AG04450 (cell line): ENCODE measurements around the gene CIRBP. TPM values are rescaled to one million over a fixed set of nuclear protein-coding genes. Genes with fewer than 3 reads are reported as not detected.

Experiments
- CTCF ChIA-PET: fragments of 300-600, 350-600 bp; formaldehyde crosslinking; extraction: SDS; loops from one replicate; lab custom pipeline; 2022; ENCODE audit warnings: antibody characterized with exemption, inconsistent platforms; lab: Charles Lee
- POLR2A ChIA-PET: fragments of 350-600 bp; formaldehyde crosslinking; extraction: SDS; loops from one replicate; lab custom pipeline; 2021; ENCODE audit warnings: antibody characterized with exemption, inconsistent platforms; lab: Yijun Ruan, JAX
- DNase-seq: peaks from one replicate; pipeline ENCODE4 v3.0.0-alpha.2; 2011; ENCODE audit warnings: low read depth, low spot score
- H3K27ac ChIP-seq: one replicate; pipeline ENCODE4 v1.5.1; 2012; ENCODE audit warnings: low read depth, low read length, control low read depth
- H3K27me3 ChIP-seq: one replicate; pipeline ENCODE4 v1.6.0; 2012; ENCODE audit warnings: low read length; ENCODE audit not compliant: control insufficient read depth, insufficient read depth
- H3K4me3 ChIP-seq: 2 replicates; pipeline ENCODE4 v1.5.1; 2011; ENCODE audit warnings: mild to moderate bottlenecking, low read depth, low read length, control low read depth
- H3K9me3 ChIP-seq: 2 replicates; pipeline ENCODE4 v1.5.1; 2012; ENCODE audit warnings: low read length; ENCODE audit not compliant: control insufficient read depth, insufficient read depth
- polyA plus RNA-seq: library from polyadenylated mRNA; depleted of rRNA; stranded (reverse); fragments of >200 nt; gene quantifications from 2 replicates; pipeline ENCODE4 v1.2.3, GENCODE V29; 2011
- TF ChIP-seq, protein P1 (sequence below): IDR thresholded peaks from 2 replicates; pipeline ENCODE4 v1.5.1; 2011; ENCODE audit warnings: low read depth, low read length, control low read depth, inconsistent platforms

Gene CIRBP
- polyA plus RNA-seq, 1 experiment: 269 TPM

- H3K27me3 ChIP-seq: no peaks in the 10 kb centered on the region
- no peak for DNase-seq
- peak overlapping the region; percentile 78 for H3K27ac ChIP-seq
- TF ChIP-seq, protein P1, sequence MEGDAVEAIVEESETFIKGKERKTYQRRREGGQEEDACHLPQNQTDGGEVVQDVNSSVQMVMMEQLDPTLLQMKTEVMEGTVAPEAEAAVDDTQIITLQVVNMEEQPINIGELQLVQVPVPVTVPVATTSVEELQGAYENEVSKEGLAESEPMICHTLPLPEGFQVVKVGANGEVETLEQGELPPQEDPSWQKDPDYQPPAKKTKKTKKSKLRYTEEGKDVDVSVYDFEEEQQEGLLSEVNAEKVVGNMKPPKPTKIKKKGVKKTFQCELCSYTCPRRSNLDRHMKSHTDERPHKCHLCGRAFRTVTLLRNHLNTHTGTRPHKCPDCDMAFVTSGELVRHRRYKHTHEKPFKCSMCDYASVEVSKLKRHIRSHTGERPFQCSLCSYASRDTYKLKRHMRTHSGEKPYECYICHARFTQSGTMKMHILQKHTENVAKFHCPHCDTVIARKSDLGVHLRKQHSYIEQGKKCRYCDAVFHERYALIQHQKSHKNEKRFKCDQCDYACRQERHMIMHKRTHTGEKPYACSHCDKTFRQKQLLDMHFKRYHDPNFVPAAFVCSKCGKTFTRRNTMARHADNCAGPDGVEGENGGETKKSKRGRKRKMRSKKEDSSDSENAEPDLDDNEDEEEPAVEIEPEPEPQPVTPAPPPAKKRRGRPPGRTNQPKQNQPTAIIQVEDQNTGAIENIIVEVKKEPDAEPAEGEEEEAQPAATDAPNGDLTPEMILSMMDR: no peak
- ChIA-PET POLR2A (interaction anchor here (2.6 kb wide), 1 partner anchor 30 kb away, joined by 42 read pairs; the partner anchor contains the start of gene CIRBP), CTCF (no interaction called here)
- no peaks in the 10 kb centered on the region; the same call in 1 of the 2 replicates for H3K9me3 ChIP-seq
- H3K4me3 ChIP-seq: no peak overlapping the region
Observed at GRCh38 chr19:1239420-1239795, 29.7 kb upstream of the CIRBP start.

DNA sequence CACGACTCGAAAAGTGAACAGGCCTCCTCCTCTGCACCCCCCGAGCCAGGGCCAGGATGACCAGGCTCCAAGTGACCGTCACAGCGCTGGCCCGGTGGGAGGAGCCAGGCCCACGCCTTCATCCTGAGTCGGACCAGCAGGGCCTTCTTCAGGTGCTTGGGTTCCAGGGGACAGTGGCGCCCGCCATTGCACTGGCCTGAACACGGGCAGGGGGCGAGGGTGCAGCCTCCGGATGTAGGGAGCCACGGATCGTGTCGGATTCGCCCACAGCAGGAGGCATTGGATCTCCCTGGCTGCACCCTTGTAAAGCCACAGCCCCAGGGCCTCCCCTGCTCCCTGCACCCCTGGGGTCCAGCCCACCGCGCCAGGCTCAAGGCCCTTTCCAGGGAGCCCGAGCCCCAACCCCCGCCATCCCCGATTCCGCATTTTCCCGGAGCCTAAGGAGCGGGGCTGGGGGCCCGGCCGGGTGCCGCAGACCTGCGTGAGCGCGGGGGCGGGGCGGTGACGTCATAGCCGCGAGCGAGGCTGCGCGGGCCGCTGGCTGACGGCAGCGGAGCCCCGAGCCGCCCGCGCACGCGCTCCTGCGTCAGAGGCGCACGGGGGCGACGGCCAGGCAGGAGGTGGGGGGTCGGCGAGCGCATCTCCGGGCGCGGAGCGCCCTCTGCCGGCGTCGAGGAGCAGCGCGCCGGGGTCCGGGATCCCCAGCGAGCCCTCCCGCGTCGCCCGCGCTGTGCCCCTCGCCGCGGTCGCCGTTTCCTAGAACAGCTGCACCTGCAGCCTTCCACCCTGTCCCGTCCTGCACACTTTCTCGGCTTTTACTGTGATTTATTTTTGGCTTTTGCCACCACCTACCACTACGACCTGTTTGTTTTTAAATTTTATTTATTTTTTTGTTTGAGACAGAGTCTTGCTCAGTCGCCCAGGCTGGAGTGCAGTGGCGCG is 29.1 kb upstream of the CIRBP start:
- H3K27me3 ChIP-seq: no peaks in the 10 kb centered on the region
- DNase-seq: peak; percentile 68
- ChIA-PET CTCF (interaction anchor here (0.7 to 7.1 kb wide), 11 partner anchors 13 to 220 kb away, joined by 3 to 224 read pairs (median 3); partner anchors contain the start of gene CIRBP), POLR2A (interaction anchor here (0.7 to 2.6 kb wide), 3 partner anchors 29 to 218 kb away, joined by 5 to 42 read pairs (median 6); partner anchors contain the start of genes CIRBP and RNU6-2)
- no peaks in the 10 kb centered on the region; the same call in 1 of the 2 replicates for H3K9me3 ChIP-seq
- H3K27ac ChIP-seq: peak overlapping the region; percentile 78
- peak overlapping the region; percentile 49 for H3K4me3 ChIP-seq
- TF ChIP-seq, protein P1: peak; percentile 65

DNA sequence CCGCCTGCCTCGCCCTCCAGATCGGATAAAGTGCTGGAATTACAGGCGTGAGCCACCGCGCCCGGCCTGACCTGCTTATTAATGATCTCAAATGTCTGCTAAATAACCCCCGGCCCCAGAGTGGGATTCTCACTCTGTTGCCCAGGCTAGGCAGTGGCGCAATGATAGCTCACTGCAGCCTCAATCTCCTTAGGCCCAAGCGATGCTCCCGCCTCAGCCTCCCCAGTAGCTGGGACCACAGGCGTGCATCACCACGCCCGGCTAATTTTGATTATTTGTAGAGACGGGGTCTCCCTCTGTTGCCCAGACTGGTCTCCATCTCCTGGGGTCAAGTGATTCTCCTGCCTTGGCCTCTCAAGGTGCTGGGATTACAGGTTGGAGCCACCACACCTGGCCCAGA is 28.2 kb upstream of the CIRBP start:
- TF ChIP-seq, protein P1: no peak
- Histone ChIP-seq H3K27me3 (no peaks in the 10 kb centered on the region), H3K9me3 (no peaks in the 10 kb centered on the region), H3K4me3 (no peak overlapping the region), H3K27ac (peak overlapping the region; percentile 57)
- DNase-seq: no peak
- ChIA-PET CTCF (interaction anchor here (0.7 to 7.1 kb wide), 11 partner anchors 12 to 221 kb away, joined by 3 to 224 read pairs (median 3); partner anchors contain the start of gene CIRBP), POLR2A (interaction anchor here (0.8 to 2.6 kb wide), 5 partner anchors 12 to 219 kb away, joined by 3 to 42 read pairs (median 5); partner anchors contain the start of genes CIRBP and RNU6-2)

DNA sequence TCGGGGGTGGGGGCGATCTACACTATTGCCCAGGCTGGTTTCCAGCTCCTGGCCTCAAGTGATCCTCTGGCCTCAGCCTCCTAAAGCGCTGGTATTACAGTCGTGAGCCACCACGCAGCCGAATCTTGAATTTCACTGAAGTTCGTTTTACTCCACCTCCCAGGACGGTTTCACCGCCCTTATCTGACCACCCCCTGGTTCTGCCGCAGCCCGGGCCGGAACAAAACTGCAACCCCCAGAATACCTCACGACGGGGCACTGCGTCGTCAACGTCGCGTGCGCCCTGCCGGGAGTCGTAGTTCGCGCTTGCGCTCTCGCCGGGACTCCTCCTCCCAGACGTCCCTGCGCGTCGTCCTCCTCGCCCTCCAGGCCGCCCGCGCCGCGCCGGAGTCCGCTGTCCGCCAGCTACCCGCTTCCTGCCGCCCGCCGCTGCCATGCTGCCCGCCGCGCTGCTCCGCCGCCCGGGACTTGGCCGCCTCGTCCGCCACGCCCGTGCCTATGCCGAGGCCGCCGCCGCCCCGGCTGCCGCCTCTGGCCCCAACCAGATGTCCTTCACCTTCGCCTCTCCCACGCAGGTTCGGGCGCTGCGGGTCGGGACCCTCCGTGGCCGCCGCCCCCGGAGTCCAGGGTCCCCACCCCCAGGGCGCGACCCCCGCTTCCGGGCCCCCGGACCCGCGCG is 27.6 kb upstream of the CIRBP start, which contains the start of gene ATP5F1D:
Gene ATP5F1D (plus strand): TSS at position 335 of the 679 bp plus-strand sequence. CDS start 100 bp downstream, at position 435.
- no peaks in the 10 kb centered on the region for H3K27me3 ChIP-seq
- POLR2A ChIA-PET: interaction anchor here (0.8 to 2.6 kb wide), 4 partner anchors 12 to 28 kb away, joined by 3 to 42 read pairs (median 5); partner anchors contain the start of gene CIRBP
- CTCF ChIA-PET: interaction anchor here (0.5 to 7.1 kb wide), 9 partner anchors 21 to 221 kb away, joined by 3 to 224 read pairs (median 8); partner anchors contain the start of gene CIRBP
- TF ChIP-seq, protein P1: no peak
- H3K4me3 ChIP-seq: peak within 1 kb of the TSS; percentile 77
- H3K9me3 ChIP-seq: no peaks in the 10 kb centered on the region
- peak; percentile 89 for DNase-seq
- peak within 1 kb of the TSS; percentile 57 for H3K27ac ChIP-seq
